H9 (cell line): Measurements from ENCODE around the gene LMF1. TPM values are rescaled to one million over a fixed set of nuclear protein-coding genes. Genes with fewer than 3 reads are reported as not detected.

Source experiments
- DNase-seq: peaks from one replicate; pipeline ENCODE4 v3.0.0-alpha.2; 2017
- H2AFZ ChIP-seq: one replicate; pipeline ENCODE4 v1.6.1; 2013; ENCODE audit warnings: mild to moderate bottlenecking, low read length, control low read depth, moderate library complexity
- H2AK5ac ChIP-seq: 2 replicates; pipeline ENCODE4 v1.6.1; 2013; ENCODE audit warnings: low read length, control low read depth, mixed read lengths; ENCODE audit not compliant: insufficient read length
- H2BK120ac ChIP-seq: one replicate; pipeline ENCODE4 v1.6.1; 2013; ENCODE audit warnings: low read depth, mild to moderate bottlenecking, low read length, control low read depth, inconsistent platforms; ENCODE audit not compliant: poor library complexity, severe bottlenecking
- H2BK12ac ChIP-seq: 2 replicates; pipeline ENCODE4 v1.6.1; 2013; ENCODE audit warnings: low read length, control low read depth, mixed read lengths, low read depth; ENCODE audit not compliant: insufficient read length
- H2BK15ac ChIP-seq: 2 replicates; pipeline ENCODE4 v1.6.1; 2013; ENCODE audit warnings: low read depth, low read length, control low read depth
- H2BK20ac ChIP-seq: one replicate; pipeline ENCODE4 v1.6.1; 2013; ENCODE audit warnings: low read depth, mild to moderate bottlenecking, low read length, control low read depth, inconsistent platforms; ENCODE audit not compliant: poor library complexity, severe bottlenecking
- H2BK5ac ChIP-seq: 2 replicates; pipeline ENCODE4 v1.6.1; 2013; ENCODE audit warnings: low read length, control low read depth, mixed read lengths; ENCODE audit not compliant: insufficient read length
- H3K14ac ChIP-seq: 2 replicates; pipeline ENCODE4 v1.6.1; 2013; ENCODE audit warnings: low read length, control low read depth; ENCODE audit not compliant: insufficient read depth
- H3K18ac ChIP-seq: 2 replicates; pipeline ENCODE4 v1.6.1; 2013; ENCODE audit warnings: low read depth, mild to moderate bottlenecking, mixed read lengths, low read length, control low read depth; ENCODE audit not compliant: insufficient read length
- H3K23ac ChIP-seq: 2 replicates; pipeline ENCODE4 v1.6.1; 2013; ENCODE audit warnings: low read length, control low read depth, mixed read lengths, low read depth; ENCODE audit not compliant: insufficient read length
- H3K23me2 ChIP-seq: 2 replicates; pipeline ENCODE4 v1.6.1; 2013; ENCODE audit warnings: low read depth, mild to moderate bottlenecking, mixed read lengths, low read length, control low read depth; ENCODE audit not compliant: insufficient read length, poor library complexity, severe bottlenecking
- H3K27ac ChIP-seq: 2 replicates; pipeline ENCODE4 v1.5.1; 2013; ENCODE audit warnings: low read length, control low read depth, mixed read lengths, low read depth; ENCODE audit not compliant: insufficient read length
- H3K27me3 ChIP-seq: 2 replicates; pipeline ENCODE4 v1.6.1; 2013; ENCODE audit warnings: low read length, control low read depth, inconsistent platforms; ENCODE audit not compliant: insufficient read depth
- H3K4ac ChIP-seq: 2 replicates; pipeline ENCODE4 v1.6.1; 2013; ENCODE audit warnings: low read depth, mild to moderate bottlenecking, control low read depth, inconsistent platforms, low read length, moderate library complexity
- H3K4me1 ChIP-seq: 2 replicates; pipeline ENCODE4 v1.6.1; 2013; ENCODE audit warnings: low read length, control low read depth, inconsistent platforms; ENCODE audit not compliant: insufficient read depth
- H3K4me2 ChIP-seq: 2 replicates; pipeline ENCODE4 v1.6.1; 2013; ENCODE audit warnings: low read length, control low read depth, mixed read lengths; ENCODE audit not compliant: insufficient read length, insufficient read depth
- H3K56ac ChIP-seq: 2 replicates; pipeline ENCODE4 v1.6.1; 2013; ENCODE audit warnings: low read depth, mild to moderate bottlenecking, mixed read lengths, low read length, control low read depth; ENCODE audit not compliant: insufficient read length
- H3K79me1 ChIP-seq: 2 replicates; pipeline ENCODE4 v1.6.1; 2013; ENCODE audit warnings: low read depth, mild to moderate bottlenecking, moderate library complexity, low read length, control low read depth, inconsistent platforms; ENCODE audit not compliant: insufficient read depth, poor library complexity, severe bottlenecking
- H3K79me2 ChIP-seq: 2 replicates; pipeline ENCODE4 v1.6.1; 2013; ENCODE audit warnings: low read length, control low read depth, inconsistent platforms; ENCODE audit not compliant: insufficient read depth
- H3K9ac ChIP-seq: 2 replicates; pipeline ENCODE4 v1.6.1; 2013; ENCODE audit warnings: low read length, control low read depth, mixed read lengths; ENCODE audit not compliant: insufficient read length; ENCODE audit errors: extremely low read depth
- H3K9me3 ChIP-seq: one replicate; pipeline ENCODE4 v1.6.1; 2013; ENCODE audit warnings: low read depth, low read length, inconsistent platforms; ENCODE audit not compliant: control insufficient read depth
- H3T11ph ChIP-seq: one replicate; pipeline ENCODE4 v1.6.1; 2013; ENCODE audit warnings: mild to moderate bottlenecking, low read length, control low read depth, inconsistent platforms
- H4K20me1 ChIP-seq: one replicate; pipeline ENCODE4 v1.6.1; 2013; ENCODE audit not compliant: control insufficient read depth, insufficient read length, insufficient read depth
- H4K5ac ChIP-seq: 2 replicates; pipeline ENCODE4 v1.6.1; 2013; ENCODE audit warnings: low read depth, mild to moderate bottlenecking, mixed read lengths, low read length, control low read depth; ENCODE audit not compliant: insufficient read length
- H4K8ac ChIP-seq: replicated peaks from 2 replicates; pipeline ENCODE4 v1.6.1; 2013; ENCODE audit warnings: low read length, control low read depth, mixed read lengths, low read depth; ENCODE audit not compliant: insufficient read length
- H4K91ac ChIP-seq: 2 replicates; pipeline ENCODE4 v1.6.1; 2013; ENCODE audit warnings: low read depth, mild to moderate bottlenecking, moderate library complexity, mixed read lengths, low read length, control low read depth; ENCODE audit not compliant: insufficient read length
- H3K27ac Mint-ChIP-seq, 3 experiments: 2 replicates in 2 of 3; 3 replicates in 1 of 3; pipeline ENCODE4 v1.8.0; 2020 to 2021; ENCODE audit warnings: mixed read lengths in 3 of 3, mild to moderate bottlenecking in 1 of 3, moderate library complexity in 1 of 3
- H3K27me3 Mint-ChIP-seq: 2 replicates; pipeline ENCODE4 v1.8.0; 2021; ENCODE audit warnings: low read depth, mild to moderate bottlenecking, moderate library complexity, mixed read lengths
- H3K36me3 Mint-ChIP-seq, 3 experiments: 2 replicates in 2 of 3; 3 replicates in 1 of 3; pipeline ENCODE4 v1.8.0; 2020 to 2021; ENCODE audit warnings: low read depth in 3 of 3, mixed read lengths in 3 of 3; ENCODE audit not compliant: insufficient read depth in 1 of 3
- H3K4me1 Mint-ChIP-seq, 2 experiments: 2 replicates each; pipeline ENCODE4 v1.8.0; 2020; ENCODE audit warnings: mixed read lengths in 2 of 2
- H3K4me3 Mint-ChIP-seq, 2 experiments: 2 replicates in 1 of 2; 3 replicates in 1 of 2; pipeline ENCODE4 v1.8.0; 2020 to 2021; ENCODE audit warnings: mild to moderate bottlenecking in 2 of 2, mixed read lengths in 2 of 2, moderate library complexity in 1 of 2
- H3K9me3 Mint-ChIP-seq, 2 experiments: 2 replicates in 1 of 2; 3 replicates in 1 of 2; pipeline ENCODE4 v1.8.0; 2020; ENCODE audit warnings: mild to moderate bottlenecking in 2 of 2, mixed read lengths in 2 of 2, moderate library complexity in 1 of 2
- WGBS: extraction: QIAGEN DNeasy Blood & Tissue Kit; methylation state at CpG from one replicate; pipeline ENCODE4 v1.1.7; 2013; ENCODE audit warnings: missing lambda C conversion rate, low lambda C conversion rate, mixed read lengths; ENCODE audit not compliant: insufficient read length; ENCODE audit errors: extremely low coverage; 5-methylcytosine and 5-hydroxymethylcytosine counted together
- total RNA-seq: library from RNA; stranded (reverse); gene quantifications from 2 replicates; pipeline ENCODE4 v1.2.1, GENCODE V29; 2021
- TF ChIP-seq, protein P1 (sequence below): fragments of 200-600 bp; sonication (generic); conservative IDR thresholded peaks from 3 replicates; pipeline ENCODE4 v1.8.0; 2021; ENCODE audit warnings: antibody characterized with exemption, mild to moderate bottlenecking

LMF1 gene
- total RNA-seq, 1 experiment from 2014 or later, result 7.1 TPM

- Histone ChIP-seq H2BK20ac (no peak overlapping the region), H4K91ac (no peak overlapping the region), H2BK12ac (no peak overlapping the region), H2BK15ac (no peak overlapping the region), H3K4ac (no peak overlapping the region), H3K23ac (no peak overlapping the region), H3K27ac (no peak overlapping the region), H3K4me2 (no peak overlapping the region), H3T11ph (no peak overlapping the region), H4K8ac (no peak overlapping the region), H3K9me3 (no peaks in the 10 kb centered on the region), H2BK120ac (no peak overlapping the region), H3K9ac (no peak overlapping the region), H3K79me2 (no peaks in the 10 kb centered on the region), H2AK5ac (no peak overlapping the region), H3K18ac (no peak overlapping the region), H2AFZ (no peak overlapping the region), H4K20me1 (no peaks in the 10 kb centered on the region), H3K56ac (no peak overlapping the region), H3K79me1 (no peaks in the 10 kb centered on the region), H2BK5ac (no peak overlapping the region), H3K23me2 (no peaks in the 10 kb centered on the region), H3K14ac (no peak overlapping the region; the same call in 1 of the 2 replicates), H4K5ac (no peak overlapping the region), H3K4me1 (no peaks in the 10 kb centered on the region), H3K27me3 (no peaks in the 10 kb centered on the region)
- peaks cover 20 to 21% of the 10 kb centered on the region in 2 experiments for H3K9me3 Mint-ChIP-seq
- no CpG with 5 or more reads among the region's 35 CpGs for WGBS
- H3K4me1 Mint-ChIP-seq, result no peaks in the 10 kb centered on the region
- H3K27me3 Mint-ChIP-seq, result peaks cover 27% of the 10 kb centered on the region
- H3K4me3 Mint-ChIP-seq, result no peak overlapping the region
- no peak overlapping the region for H3K27ac Mint-ChIP-seq
- TF ChIP-seq, protein P1, sequence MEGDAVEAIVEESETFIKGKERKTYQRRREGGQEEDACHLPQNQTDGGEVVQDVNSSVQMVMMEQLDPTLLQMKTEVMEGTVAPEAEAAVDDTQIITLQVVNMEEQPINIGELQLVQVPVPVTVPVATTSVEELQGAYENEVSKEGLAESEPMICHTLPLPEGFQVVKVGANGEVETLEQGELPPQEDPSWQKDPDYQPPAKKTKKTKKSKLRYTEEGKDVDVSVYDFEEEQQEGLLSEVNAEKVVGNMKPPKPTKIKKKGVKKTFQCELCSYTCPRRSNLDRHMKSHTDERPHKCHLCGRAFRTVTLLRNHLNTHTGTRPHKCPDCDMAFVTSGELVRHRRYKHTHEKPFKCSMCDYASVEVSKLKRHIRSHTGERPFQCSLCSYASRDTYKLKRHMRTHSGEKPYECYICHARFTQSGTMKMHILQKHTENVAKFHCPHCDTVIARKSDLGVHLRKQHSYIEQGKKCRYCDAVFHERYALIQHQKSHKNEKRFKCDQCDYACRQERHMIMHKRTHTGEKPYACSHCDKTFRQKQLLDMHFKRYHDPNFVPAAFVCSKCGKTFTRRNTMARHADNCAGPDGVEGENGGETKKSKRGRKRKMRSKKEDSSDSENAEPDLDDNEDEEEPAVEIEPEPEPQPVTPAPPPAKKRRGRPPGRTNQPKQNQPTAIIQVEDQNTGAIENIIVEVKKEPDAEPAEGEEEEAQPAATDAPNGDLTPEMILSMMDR, result no peak
- no peak for DNase-seq
- peaks cover 0 to 13% (median 4%) of the 10 kb centered on the region in 3 experiments; a peak in 5 of 7 replicates for H3K36me3 Mint-ChIP-seq
These were observed 138.0 kb downstream of the LMF1 start for GRCh38 chr16:832652-833336.
